GM19455 (cell line): ENCODE results near the gene CDH15.
"Not testable (repeated sequence)": the region's sequence is repeated elsewhere in the genome, so short reads cannot be mapped to it uniquely, and the experiment has no call there.

Source experiments
- ATAC-seq: cut with Tn5 transposase; IDR thresholded peaks from one replicate; pipeline ENCODE4 v1.9.1; 2021; ENCODE audit not compliant: unreplicated experiment

CDH15 gene

DNA sequence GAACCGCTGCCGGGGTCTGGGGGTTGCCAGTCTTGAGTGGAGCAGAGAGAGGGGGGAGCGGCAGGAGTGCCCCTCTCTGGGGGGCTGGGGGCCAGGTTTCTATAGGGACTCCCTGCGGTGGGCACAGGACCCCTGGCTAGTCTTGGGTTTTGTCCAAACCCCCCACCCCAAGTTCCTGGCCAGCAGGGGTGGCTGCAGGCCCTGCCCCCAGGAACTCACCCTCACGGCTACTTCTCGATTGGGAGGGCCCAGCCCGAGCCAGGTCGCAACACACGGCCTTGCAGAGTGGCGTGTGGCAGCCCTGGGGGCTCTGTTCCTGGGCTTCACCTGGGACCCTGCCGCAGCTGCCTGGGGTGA lies 601 bp downstream of the CDH15 start:
- no peak for ATAC-seq

DNA sequence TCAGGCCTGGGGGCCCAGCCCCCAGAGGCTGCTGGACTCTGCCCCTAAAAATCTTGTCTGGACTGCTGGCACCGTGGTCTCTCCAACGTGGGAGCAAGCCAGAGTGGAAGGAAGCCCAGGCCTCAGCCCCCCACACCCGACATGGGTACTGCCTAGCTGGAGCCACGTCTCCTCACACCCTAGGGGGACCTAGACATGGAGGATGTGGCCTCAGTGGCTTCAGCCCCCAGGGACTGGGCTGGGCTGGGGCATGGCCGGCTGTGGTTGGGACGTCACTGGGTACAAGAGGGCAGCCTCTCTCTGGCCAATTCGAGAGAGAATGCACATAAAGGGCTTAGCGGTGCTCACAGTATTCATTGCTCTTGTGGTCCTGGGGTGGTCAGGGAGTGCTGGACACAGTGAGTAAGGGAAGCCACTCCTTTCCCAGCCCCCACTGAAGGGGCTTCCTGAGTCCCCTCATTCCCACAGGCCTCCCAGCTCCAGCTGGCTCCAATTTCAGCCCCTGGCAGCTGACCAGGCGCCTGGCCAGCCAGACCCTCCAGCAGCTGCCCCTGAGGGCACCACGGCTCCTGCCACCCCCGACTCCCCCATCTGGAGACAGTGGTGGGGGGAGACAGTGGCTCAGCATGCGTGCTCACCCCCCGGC lies 1.1 kb downstream of the CDH15 start:
- no peak for ATAC-seq

DNA sequence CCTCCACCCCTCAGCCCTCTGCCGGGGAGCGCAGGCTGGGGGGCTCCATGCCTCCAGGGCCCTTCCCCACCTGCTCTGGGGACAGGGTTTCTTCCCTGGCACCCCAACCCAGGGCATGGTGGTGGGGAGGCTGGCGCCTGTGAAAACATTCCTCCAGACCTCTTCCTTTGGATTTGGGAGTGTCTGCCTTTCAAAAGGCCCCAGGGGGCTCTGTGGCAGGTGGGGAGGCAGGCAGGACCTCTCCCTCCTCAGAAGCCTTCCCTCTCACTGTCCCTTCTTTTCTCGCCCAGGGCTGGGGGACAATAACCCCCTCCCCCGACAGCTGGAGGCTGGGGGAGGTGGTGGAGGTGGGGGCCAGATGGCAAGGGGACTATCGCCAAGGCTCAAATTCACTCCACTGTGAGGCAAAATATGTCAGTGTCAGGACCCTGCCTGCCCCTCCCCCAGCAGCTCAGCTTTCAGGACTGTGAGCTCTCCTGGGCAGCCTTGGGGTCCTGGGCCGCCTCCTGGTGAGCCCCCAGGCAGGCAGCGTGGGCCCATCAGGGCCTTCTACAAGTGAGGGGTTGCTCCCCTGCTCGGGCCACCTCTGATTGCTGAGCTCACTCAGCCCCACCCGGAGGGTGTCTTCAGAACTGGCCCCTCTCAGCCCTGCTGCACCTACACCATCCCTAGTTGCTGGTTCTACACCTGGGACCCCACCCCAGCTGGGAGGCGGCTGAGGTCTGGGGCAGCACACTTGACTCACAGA lies 1.8 kb downstream of the CDH15 start:
- ATAC-seq: no peak

DNA sequence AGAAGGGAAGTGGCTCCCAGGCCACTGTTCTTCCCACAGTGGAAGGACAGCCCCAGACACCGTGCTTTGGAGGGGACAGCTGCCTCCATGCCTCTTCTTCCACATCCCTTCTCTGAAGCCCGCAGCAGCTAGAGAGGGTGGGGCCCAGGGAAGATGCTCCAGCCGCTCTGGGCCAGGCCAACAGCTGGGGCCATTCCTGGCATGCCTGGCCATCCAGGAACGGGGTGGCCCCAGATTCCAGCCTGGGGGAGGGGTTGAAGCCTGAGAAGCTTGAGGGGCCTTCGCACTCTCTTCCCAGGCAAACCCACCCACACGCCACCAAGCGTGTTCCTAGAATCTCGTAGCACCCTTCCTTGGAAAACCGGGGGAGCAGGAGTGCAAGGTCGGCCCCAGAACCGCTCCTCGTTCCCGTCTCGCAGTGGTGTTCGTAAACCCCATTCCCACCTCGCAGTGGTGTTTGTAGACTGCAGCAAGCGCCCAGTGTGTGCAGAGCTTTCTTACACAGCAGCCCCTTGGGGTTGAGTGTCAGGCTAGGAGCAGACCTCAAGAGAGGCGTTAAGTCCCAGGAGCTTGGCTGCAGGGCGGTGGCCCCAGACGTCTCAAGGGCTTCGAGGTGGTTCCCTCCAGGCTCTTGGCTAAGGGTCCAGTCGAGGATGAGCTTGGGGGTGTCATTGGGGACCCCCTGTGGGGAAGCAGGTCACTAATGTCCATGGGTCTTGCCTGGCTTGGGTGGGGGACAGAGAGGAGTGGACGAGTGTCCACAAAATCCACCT lies 2.7 kb downstream of the CDH15 start:
- no peak for ATAC-seq

DNA sequence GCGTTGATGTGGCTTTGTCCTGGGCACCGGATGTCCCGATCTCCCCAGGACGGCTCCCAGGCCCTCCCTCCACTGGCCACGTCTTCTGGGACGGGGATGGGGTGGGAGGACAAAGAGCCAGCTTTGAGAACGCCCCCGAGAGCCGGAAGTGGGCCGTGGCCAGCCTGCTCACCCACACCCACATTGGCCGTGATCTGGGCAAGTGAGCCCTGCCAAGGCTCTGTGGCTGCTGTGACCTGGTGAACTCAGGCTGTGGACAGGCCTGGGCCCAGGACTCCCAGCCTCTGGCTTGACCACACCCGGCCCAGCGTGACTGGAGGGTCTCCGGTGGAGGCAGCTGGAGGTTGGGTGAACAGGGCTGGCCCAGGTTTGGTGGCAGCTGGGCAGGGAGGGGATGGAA lies 3.3 kb downstream of the CDH15 start:
- no peak for ATAC-seq

DNA sequence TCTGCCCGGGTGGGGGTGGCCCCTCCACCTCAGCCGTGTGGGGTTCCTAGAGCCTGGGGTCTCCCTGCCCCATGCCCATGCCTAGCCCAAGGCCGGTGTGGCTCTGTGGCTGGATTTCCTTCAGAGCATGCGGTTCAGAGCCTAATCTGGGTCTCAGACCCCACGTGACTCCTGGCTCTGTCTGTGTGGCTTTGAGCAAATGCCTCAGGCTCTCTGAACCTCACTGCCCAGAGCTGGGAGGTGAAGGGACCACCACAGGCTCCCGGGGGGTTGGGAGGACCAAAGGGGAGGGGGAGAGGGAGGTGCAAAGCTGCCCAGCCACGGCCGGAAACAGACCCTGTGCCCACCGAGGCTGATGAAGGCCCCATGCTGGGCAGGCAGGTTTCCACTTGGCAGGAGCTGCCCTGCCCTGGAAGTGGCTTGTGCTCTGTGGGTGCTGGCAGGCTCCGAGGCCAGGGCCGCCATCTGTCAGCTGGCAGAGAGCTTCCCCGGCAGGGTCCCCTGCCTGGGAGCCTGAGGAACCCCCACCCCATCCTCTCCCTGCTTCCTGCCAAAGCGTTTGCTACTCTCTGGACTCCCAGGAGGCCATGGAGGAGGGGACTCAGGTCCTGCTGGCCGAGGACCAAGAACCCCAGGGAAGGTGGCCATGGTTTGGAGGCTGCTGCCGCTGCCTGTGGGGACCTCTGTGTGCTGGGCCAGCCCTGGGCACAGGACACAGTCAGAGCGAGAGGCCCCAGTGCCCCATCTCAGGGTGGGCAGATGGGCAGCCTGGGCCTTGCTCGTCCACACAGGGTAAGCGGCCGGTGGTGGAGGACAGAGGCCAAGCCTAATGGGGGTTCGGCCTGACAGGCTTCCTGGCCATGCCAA lies 4.0 kb downstream of the CDH15 start:
- no peak for ATAC-seq

DNA sequence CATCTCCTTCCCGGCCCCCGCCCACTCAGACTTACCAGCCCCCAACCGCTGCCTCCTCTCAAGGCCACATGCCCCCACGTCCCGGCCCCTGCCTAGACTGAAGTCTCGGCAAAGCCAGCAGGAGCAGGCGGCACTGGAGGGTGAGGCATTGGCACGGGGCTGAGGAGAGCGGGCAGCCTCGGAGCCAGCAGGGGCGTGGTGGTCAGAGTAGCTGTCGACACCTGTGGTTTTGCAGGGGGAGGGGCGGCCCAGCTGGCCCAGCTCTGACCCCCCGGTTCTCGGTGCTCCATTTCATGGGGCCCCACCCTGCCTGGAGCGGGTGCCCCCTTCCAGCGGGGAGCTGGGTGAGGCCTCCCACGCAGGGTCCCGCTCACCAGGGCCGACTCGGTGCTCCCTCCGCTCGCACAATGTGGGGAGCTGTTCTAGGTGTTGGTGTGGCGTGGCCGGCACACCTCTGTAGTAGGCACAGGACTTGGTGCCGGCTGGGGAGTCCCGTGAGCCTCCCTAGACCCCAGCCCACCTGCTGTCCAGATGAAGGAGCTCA lies 4.7 kb downstream of the CDH15 start:
- ATAC-seq: no peak

DNA sequence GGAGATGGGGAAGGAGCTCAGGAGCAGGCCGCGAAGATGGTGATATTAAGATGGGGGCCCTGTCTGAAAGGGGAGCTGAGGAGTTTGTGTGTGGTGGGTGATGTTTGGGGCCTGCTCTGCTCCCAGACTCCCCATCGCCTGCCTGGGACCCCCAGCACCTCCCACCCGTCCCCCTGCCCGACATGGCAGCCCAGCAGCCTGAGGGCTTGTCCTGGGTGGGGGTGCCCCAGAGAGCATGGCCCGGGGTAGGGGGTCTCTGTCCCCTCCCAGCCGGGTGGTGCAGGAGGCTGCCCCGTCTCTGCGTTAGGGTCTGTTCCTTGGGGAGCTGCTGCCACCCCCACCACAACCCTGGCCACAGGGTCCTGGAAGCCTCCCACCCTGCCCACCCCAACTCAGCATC lies 5.2 kb downstream of the CDH15 start:
- ATAC-seq: no peak

DNA sequence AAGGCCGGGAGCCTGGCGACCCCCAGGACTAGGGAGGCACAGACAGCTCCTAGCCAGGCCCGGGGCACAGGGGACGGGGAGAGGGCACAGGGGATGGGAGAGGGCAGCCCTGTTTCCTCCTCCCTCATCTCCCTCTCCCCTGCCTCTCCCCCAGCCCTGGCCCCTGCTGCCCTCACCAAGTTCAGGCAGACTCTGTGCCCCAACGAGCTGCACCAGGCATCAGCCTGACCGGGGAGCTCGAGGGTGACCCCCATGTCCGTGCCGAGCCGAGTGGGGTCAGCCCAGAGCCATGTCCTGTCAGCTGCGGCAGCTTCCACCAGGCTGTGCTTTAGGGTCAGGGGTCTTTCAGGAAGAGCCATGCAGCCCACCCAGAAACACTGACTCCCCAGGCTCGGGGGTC lies 6.0 kb downstream of the CDH15 start:
- ATAC-seq: no peak

DNA sequence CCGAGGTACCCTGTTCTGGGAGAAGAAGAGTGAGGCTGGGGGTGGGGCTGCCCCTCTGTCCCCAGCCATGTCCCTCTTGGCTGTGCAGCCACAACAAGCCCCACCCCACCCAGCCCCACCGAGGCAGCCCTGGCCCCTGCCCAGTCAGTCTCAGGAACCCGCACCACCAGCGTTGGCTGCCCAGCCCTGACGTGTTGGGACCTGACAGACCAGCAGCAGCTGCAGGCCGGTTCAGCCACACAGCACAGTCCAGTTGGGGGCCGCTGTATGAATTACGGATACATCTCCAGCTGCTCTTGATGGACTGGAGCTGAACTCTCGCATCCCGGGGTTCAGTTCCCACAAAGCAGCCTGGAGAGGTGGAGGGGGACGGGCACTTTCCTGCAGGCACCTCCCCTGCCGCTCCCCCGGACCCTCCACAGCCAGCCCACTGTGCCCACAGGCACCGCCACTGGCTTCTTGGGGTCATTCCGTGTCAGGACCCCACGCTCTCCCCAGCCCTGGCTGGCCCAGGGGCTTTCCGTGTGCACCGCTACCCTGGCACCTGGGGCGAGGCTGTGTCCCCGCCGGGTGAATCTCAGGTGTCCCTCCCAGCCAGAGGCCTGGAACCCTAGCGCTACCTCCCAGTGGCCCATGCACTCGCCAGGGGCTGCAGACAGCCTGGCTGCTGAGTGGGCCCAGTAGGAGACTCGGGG lies 7.1 kb downstream of the CDH15 start:
- no peak for ATAC-seq

DNA sequence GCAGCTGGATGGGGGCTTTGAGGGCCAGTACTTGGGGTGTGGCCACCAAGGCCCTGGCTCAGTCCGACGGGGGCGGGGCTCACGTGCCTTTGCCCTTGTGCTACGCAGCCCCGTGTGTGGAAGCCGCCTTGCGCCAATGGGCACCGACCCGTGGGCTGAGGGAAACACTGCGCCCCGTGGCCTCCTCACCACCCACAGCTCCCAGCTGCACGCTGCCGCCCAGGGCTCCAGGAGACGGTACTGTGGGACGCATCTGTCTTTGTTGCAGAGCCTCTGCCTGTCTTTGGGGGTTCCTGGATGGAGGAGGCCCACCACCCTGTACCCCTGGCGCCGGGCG lies 7.6 kb downstream of the CDH15 start:
- ATAC-seq: no peak

DNA sequence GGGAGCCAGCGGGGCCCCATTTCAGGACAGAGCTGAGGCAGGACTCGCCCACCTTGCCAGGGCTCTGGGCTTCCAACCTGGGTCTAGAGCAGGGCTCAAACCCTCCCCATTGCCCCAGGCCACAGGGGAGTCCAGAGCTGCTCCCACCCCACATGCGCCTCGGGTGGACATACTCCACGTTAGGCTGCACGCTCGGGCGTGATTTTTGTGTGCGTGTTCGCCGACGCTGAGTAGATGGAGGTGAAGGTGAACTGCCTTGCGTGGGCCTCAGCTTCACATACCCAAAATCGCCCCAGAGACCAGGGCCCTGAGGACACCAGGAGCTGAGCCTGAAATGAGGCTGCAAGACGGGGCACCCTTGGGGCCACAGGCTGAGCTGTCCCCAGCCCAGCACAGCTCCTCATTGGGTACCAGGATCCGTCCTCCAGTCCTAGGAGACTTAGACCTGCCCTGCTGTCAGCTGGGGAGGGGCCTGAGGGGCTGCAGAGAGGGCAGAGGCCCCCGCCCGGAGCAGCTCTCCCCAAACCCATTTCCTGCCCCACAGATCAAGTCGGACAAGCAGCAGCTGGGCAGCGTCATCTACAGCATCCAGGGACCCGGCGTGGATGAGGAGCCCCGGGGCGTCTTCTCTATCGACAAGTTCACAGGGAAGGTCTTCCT lies 8.2 kb downstream of the CDH15 start:
- ATAC-seq: no peak

DNA sequence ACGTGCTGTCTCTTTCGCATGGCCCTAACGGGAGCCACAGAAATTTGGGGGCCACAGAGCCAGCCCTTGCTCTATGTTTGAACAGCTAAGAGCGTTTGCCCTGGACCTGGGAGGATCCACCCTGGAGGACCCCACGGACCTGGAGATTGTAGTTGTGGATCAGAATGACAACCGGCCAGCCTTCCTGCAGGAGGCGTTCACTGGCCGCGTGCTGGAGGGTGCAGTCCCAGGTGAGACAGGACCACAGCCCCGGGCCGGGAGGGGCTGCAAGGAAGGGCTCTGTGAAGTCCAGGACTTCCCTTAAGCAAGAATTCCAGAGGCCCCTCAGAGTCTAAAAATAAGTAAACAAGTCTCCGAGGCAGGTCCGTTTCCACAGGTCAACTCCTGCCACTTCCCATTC lies 11.9 kb downstream of the CDH15 start:
- ATAC-seq: no peak

DNA sequence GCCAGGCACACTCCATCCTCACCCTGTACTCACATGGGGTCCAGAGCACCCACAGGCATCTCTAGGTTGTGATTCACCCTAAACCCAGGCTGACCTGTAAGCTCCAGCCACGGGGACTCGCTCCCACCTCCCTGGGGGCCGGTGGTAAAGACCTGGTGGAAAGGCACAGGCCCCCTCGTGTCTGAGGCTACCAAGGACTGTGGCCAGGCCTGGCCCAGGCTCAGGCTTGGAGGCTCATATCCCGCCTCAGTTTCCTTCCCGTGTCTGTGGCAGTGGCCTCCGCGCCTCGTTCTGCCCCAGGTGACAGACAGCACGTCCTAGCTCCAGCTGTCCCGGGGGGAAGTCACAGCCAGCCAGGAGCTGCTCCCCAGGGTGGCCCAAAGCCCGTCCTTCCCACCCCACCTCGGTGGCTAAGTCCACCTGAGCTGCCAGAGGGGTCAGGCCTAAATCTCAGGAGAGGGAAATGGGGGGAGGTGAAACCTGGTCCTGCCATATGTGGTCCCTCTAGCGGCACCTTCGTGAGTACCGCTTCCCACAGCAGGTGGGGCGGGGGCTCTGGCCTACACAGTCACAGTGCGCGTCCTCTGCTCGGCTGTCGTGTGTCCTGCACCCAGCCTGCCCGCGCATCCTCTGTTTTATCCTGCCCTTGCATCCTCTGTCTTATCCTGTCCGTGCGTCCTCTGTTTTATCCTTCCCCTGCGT lies 12.6 kb downstream of the CDH15 start:
- no peak for ATAC-seq

DNA sequence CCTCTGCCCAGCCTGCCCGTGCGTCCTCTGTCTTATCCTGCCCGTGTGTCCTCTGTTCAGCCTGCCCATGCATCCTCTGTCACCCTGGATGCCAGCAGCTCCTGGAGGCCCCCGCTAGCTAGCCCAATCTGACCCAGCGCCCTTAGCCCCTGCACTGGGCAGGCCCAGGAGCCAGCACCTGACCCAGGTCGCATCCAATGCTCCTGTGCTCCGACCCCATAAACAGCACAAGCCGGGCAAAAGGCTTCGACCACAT lies 13.1 kb downstream of the CDH15 start:
- ATAC-seq: no peak

DNA sequence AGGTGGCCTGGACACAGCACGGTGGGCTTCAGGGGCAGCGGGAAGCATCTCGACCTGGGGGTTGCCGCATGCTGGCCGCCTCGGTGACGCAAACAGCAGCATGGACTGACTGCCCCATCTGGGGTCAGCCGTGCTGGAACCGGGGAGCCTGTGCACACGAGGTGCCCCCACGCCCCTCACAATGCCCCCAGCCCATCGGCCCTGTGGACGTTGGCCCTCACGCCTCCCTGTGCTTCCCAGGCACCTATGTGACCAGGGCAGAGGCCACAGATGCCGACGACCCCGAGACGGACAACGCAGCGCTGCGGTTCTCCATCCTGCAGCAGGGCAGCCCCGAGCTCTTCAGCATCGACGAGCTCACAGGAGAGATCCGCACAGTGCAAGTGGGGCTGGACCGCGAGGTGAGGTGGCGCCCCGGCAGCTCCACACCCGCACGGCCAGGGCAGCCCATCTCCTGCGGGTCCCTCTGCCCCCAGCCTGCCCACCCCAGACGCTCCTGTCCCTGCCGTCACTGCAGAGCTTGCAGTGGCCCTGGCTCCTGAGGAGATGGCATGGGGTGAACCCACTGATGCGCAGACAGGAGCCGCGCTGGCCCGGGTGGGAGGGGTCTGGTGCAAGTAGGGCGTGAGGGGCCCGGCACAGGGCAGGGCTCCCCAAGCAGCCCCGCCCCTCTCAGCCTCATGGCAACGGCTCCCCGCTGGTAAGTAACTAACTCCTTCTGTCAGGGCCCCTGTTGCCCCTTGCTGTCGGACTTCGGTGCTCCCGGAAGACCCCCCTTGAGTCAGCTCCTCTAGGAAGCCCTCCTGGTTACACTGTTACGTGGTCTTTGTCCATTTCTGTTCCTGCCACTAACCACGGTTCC lies 13.6 kb downstream of the CDH15 start:
- no peak for ATAC-seq

DNA sequence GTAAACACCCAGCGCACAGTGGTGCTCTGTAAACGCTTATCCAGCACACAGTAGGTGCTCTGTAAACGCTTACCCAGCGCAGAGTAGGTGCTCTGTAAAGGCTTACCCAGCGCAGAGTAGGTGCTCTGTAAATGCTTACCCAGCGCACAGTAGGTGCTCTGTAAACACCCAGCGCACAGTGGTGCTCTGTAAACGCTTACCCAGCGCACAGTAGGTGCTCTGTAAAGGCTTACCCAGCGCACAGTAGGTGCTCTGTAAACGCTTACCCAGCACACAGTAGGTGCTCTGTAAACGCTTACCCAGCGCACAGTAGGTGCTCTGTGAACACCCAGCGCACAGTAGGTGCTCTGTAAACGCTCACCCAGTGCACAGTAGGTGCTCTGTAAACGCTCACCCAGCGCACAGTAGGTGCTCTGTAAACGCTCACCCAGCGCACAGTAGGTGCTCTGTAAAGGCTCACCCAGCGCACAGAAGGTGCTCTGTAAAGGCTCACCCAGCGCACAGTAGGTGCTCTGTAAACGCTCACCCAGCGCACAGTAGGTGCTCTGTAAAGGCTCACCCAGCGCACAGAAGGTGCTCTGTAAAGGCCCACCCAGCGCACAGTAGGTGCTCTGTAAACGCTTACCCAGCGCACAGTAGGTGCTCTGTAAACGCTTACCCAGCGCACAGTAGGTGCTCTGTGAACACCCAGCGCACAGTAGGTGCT lies 14.5 kb downstream of the CDH15 start:
- ATAC-seq: not testable (repeated sequence)

DNA sequence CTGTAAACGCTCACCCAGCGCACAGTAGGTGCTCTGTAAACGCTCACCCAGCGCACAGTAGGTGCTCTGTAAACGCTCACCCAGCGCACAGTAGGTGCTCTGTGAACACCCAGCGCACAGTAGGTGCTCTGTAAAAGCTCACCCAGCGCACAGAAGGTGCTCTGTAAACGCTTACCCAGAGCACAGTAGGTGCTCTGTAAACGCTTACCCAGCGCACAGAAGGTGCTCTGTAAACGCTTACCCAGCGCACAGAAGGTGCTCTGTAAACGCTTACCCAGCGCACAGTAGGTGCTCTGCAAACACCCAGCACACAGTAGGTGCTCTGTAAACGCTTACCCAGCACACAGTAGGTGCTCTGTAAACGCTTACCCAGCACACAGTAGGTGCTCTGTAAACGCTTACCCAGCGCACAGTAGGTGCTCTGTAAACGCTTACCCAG lies 15.1 kb downstream of the CDH15 start:
- not testable (repeated sequence) for ATAC-seq
